K562 (cell line): ENCODE results near the gene NKIRAS1. TPM values are rescaled to one million over a fixed set of nuclear protein-coding genes. Genes with fewer than 3 reads are reported as not detected.

Source experiments
- ATAC-seq: fragments of 200-7000 bp; cut with Tn5 transposase; 3 replicates; pipeline ENCODE4 v1.9.1; 2020; ENCODE audit warnings: moderate library complexity
- BruUV-seq: library from RNA; stranded (reverse); fragments of 400-500 nt; replicated peaks from 2 replicates; lab custom pipeline; 2021; lab: Mats Ljungman, UMichigan
- CTCF ChIA-PET: fragments of 300-600 bp; formaldehyde crosslinking; extraction: SDS; loops from one replicate; lab custom pipeline; 2021; ENCODE audit warnings: low intra/inter-chr PET ratio; lab: Yijun Ruan, JAX
- POLR2A ChIA-PET: fragments of 300-600, 350-650 bp; sonication (Branson Sonifier 250); formaldehyde crosslinking; extraction: SDS; loops from one replicate; lab custom pipeline; 2021; ENCODE audit warnings: antibody characterized with exemption, inconsistent platforms; lab: Yijun Ruan, JAX
- DNase-seq, 4 experiments: peaks; one replicate each; pipeline versions ENCODE4 v3.0.0 to v3.0.0-alpha.2; 2011 to 2018; ENCODE audit warnings: low spot score in 3 of 4, mixed read lengths in 3 of 4; ENCODE audit errors: extremely low read depth in 1 of 4
- FAIRE-seq: peaks from 2 replicates; lab custom pipeline; 2011; peaks lifted over from hg19 to GRCh38; lab: Jason Lieb, UNC
- H2AFZ ChIP-seq: 2 replicates; pipeline ENCODE4 v1.6.0; 2011; ENCODE audit warnings: low read depth, low read length, control low read depth, inconsistent platforms
- H3K27ac ChIP-seq: fragments of 200-600 bp; 3 replicates; pipeline ENCODE4 v1.8.0; 2011; ENCODE audit warnings: low read depth, mild to moderate bottlenecking, control low read depth, inconsistent platforms, low read length, moderate library complexity, mixed read lengths; ENCODE audit errors: extremely low read depth
- H3K27me3 ChIP-seq, 2 experiments: fragments of 300-600 bp in 1 of 2; 2 replicates in 1 of 2; 3 replicates in 1 of 2; pipeline versions ENCODE4 v1.6.0 to v1.8.0; 2011; ENCODE audit warnings: inconsistent platforms in 2 of 2, low read length in 2 of 2, mild to moderate bottlenecking in 1 of 2, mixed read lengths in 1 of 2, moderate library complexity in 1 of 2; ENCODE audit not compliant: control insufficient read depth in 2 of 2, insufficient read depth in 2 of 2
- H3K36me3 ChIP-seq: fragments of 300-600 bp; 3 replicates; pipeline ENCODE4 v1.8.0; 2011; ENCODE audit warnings: mild to moderate bottlenecking, low read length, inconsistent platforms; ENCODE audit not compliant: control insufficient read depth, insufficient read depth
- H3K4me1 ChIP-seq, 2 experiments: fragments of 200-600 bp in 1 of 2; replicated peaks in 1 of 2; 2 replicates in 1 of 2; 3 replicates in 1 of 2; pipeline versions ENCODE4 v1.5.1 to v1.8.0; 2011; ENCODE audit warnings: inconsistent platforms in 2 of 2, low read length in 2 of 2, mild to moderate bottlenecking in 1 of 2, mixed read lengths in 1 of 2, moderate library complexity in 1 of 2; ENCODE audit not compliant: control insufficient read depth in 2 of 2, insufficient read depth in 2 of 2
- H3K4me2 ChIP-seq: 2 replicates; pipeline ENCODE4 v1.6.1; 2011; ENCODE audit warnings: low read length, control low read depth, inconsistent platforms, mixed read lengths; ENCODE audit not compliant: insufficient read depth
- H3K4me3 ChIP-seq: fragments of 200-600 bp; sonication (generic), shearing (Covaris generic); 2 replicates; pipeline ENCODE4 v1.5.1; 2016; ENCODE audit warnings: control low read depth, inconsistent platforms
- H3K79me2 ChIP-seq: fragments of 200-600 bp; 3 replicates; pipeline ENCODE4 v1.8.0; 2011; ENCODE audit warnings: low read length, inconsistent platforms; ENCODE audit not compliant: control insufficient read depth, insufficient read depth
- H3K9ac ChIP-seq, 2 experiments: 2 replicates each; pipeline versions ENCODE4 v1.6.0 to v1.6.1; 2011; ENCODE audit warnings: low read depth in 2 of 2, low read length in 2 of 2, control low read depth in 1 of 2, inconsistent platforms in 1 of 2, mild to moderate bottlenecking in 1 of 2, mixed read lengths in 1 of 2; ENCODE audit not compliant: insufficient read depth in 1 of 2
- H3K9me1 ChIP-seq: one replicate; pipeline ENCODE4 v1.6.0; 2011; ENCODE audit warnings: inconsistent platforms, mild to moderate bottlenecking, low read length, moderate library complexity; ENCODE audit not compliant: control insufficient read depth, insufficient read depth
- H3K9me3 ChIP-seq: replicated peaks from 2 replicates; pipeline ENCODE4 v1.5.1; 2011; ENCODE audit warnings: low read depth, low read length, inconsistent platforms; ENCODE audit not compliant: control insufficient read depth, insufficient read depth
- H4K20me1 ChIP-seq: replicated peaks from 2 replicates; pipeline ENCODE4 v1.6.1; 2011; ENCODE audit warnings: low read length, inconsistent platforms, mixed read lengths; ENCODE audit not compliant: control insufficient read depth, insufficient read depth
- ELF1 ChIP-seq: fragments of 200-800 bp; sonication (Bioruptor generic); IDR thresholded peaks from 2 replicates; pipeline ENCODE4 v1.6.1; 2016; ENCODE audit warnings: missing genetic modification characterization, missing compliant biosample characterization
- FOXA3 ChIP-seq, 2 experiments: fragments of 450-650 bp in 1 of 2; sonication (generic) in 1 of 2; formaldehyde crosslinking; IDR thresholded peaks in 1 of 2; conservative IDR thresholded peaks in 1 of 2; 2 replicates each; pipeline versions ENCODE4 v1.4.0 to v1.8.0; 2020 to 2022; ENCODE audit warnings: mild to moderate bottlenecking in 2 of 2, missing genetic modification reagents in 1 of 2
- ILF3 ChIP-seq: fragments of 450-650 bp; IDR thresholded peaks from 2 replicates; pipeline ENCODE4 v1.6.1; 2018; ENCODE audit warnings: antibody characterized with exemption, mild to moderate bottlenecking, moderate library complexity, borderline replicate concordance
- NFIC ChIP-seq: fragments of 450-650 bp; IDR thresholded peaks from 2 replicates; pipeline ENCODE4 v1.6.1; 2017; ENCODE audit warnings: mild to moderate bottlenecking, inconsistent platforms
- YBX1 ChIP-seq: fragments of 450-650 bp; IDR thresholded peaks from 2 replicates; pipeline ENCODE4 v1.7.1; 2016; ENCODE audit warnings: mild to moderate bottlenecking
- ZNF217 ChIP-seq: sonication (generic); formaldehyde crosslinking; IDR thresholded peaks from 2 replicates; pipeline ENCODE4 v1.8.0; 2022; ENCODE audit warnings: mild to moderate bottlenecking, missing genetic modification reagents
- in situ Hi-C: fragments of 300-500 bp; cut with MboI; formaldehyde crosslinking; loops from 4 replicates; pipeline ENCODE4 v1.15.0; 2018; ENCODE audit warnings: inconsistent platforms, mixed read lengths
- intact Hi-C: fragments of 100-400 bp; cut with micrococcal nuclease; formaldehyde crosslinking; loops from 2 replicates; pipeline ENCODE4 v1.14.2; 2022
- polyA plus RNA-seq, 8 experiments: library from polyadenylated mRNA; depleted of rRNA in 4 of 8; stranded (reverse) in 5 of 8; unstranded in 3 of 8; fragments of >200 nt; fragmentation: Nextera tagmentation in 2 of 8; fragmentation: Illumina TruSeq in 1 of 8; extraction: Ambion mirVana in 2 of 8; extraction: Trizol in 1 of 8; gene quantifications; 2 replicates each; pipeline versions ENCODE4 v1.2.1 to v1.2.3, GENCODE V29; 2011 to 2014; ENCODE audit warnings: inconsistent platforms in 1 of 8, missing spikeins in 1 of 8
- total RNA-seq, 7 experiments: library from RNA; depleted of rRNA in 6 of 7; stranded (reverse); fragments of >200 nt in 6 of 7; fragmentation: Illumina TruSeq in 2 of 7; extraction: Trizol in 2 of 7; gene quantifications; 2 replicates each; pipeline versions ENCODE4 v1.2.1 to v1.2.3, GENCODE V29; 2011 to 2021; ENCODE audit warnings: low replicate concordance in 1 of 7

Gene NKIRAS1
- total and polyA plus RNA-seq, 9 of the 15 experiments (the other 6 are each of a cell fraction or from before 2014, with no cell fraction given): 5.1 to 10.3 (median 6.3) TPM

DNA sequence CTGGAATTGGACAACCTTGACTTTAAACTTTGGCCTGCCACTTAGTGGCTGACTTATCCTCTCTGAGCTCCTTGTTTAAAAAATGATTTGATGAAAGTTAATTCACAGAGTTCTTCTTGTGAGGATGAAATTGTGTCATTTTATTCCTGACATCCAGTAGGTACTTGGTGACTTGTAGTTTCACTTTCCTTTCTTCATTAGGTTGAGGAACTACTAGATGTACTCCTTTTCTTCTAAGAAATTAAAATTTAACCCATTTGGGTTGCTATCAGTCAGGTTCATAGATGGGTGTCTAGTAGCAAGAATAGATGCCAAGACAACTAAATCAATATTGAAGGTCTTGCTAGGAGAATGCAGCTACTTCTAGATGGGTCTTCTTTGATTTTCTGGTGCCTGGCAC, 33.5 kb upstream of the NKIRAS1 start:
- no TSS peak for BruUV-seq
- CTCF ChIA-PET: no interaction called here
- TF ChIP-seq YBX1: no peak
- TF ChIP-seq ELF1 (tag): no peak
- TF ChIP-seq ILF3: 0 out of 2 replicates have a peak, but pooled peaks have one; percentile 14
- TF ChIP-seq, all 486 proteins: peak for 1

DNA sequence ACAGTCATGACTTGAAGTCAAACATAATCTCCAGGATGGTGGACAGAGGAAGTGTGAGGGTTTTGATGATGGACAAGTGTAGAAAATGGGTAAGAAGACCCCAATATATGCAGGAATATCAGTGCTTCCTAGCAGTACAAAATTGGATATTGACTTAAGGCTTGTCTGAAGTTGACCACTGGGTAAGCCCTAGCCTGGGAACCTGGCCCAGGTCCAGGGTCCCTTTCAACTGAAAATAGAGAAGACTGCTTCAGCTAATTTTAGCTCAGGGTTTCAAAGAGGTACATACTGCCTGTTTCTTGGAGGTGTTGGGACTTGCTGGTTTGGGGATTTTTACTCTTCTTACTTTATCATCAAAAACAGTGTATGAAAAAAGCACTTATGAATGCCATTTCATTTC, 33.0 kb upstream of the NKIRAS1 start:
- H3K36me3 ChIP-seq: no peaks in the 10 kb centered on the region
- no peak overlapping the region for H3K4me2 ChIP-seq
- POLR2A ChIA-PET: interaction anchor here (1.0 to 3.9 kb wide), 2 partner anchors 12 to 33 kb away, joined by 3 to 11 read pairs; partner anchors contain the start of genes NKIRAS1 and RPL15
- H3K27ac ChIP-seq: peak overlapping the region; percentile 16; the same call in 1 of the 3 replicates
- no peaks in the 10 kb centered on the region for H3K27me3 ChIP-seq
- H2AFZ ChIP-seq: 0 out of 2 replicates have a peak overlapping the region, but pooled peaks have one; percentile 26
- peaks cover 11 to 33% of the 10 kb centered on the region in 2 experiments for H3K4me1 ChIP-seq
- no peak overlapping the region for H3K9ac ChIP-seq
- TF ChIP-seq NFIC (peak; percentile 76; the same call in 1 of the 2 replicates), FOXA3 (CRISPR knock-in tag; conservative IDR thresholded peaks at IDR 0.05 in 1 of 2, IDR thresholded peaks at IDR 0.05 in 1 of 2) (peak; percentile 70 to 84; a peak in 3 of 4 replicates), ZNF217 (CRISPR knock-in tag) (no peak)
- in situ Hi-C loops (no loop called here), intact Hi-C loops (loop anchor here (5.0 to 10.0 kb wide), 2 partner anchors 42 to 145 kb away; partner anchors contain the start of gene UBE2E1)
- H3K4me3 ChIP-seq: no peak overlapping the region
- ATAC-seq: no peak
- no peak for FAIRE-seq
- no peaks in the 10 kb centered on the region for H3K9me3 ChIP-seq
- CTCF ChIA-PET: no interaction called here
- no peaks in the 10 kb centered on the region for H4K20me1 ChIP-seq
- BruUV-seq: no TSS peak
- DNase-seq: peak in 2 of 4 experiments; percentile 41 to 61
- H3K9me1 ChIP-seq: no peaks in the 10 kb centered on the region
- no peaks in the 10 kb centered on the region for H3K79me2 ChIP-seq

More for the DNA sequence above, 33.5 kb upstream of the NKIRAS1 start:
- DNase-seq (no peak), FAIRE-seq (no peak), ATAC-seq (no peak)
- no peaks in the 10 kb centered on the region for H3K9me3 ChIP-seq
- intact Hi-C loops: no loop called here
- POLR2A ChIA-PET: interaction anchor here (1.0 to 3.9 kb wide), 3 partner anchors 11 to 33 kb away, joined by 3 to 11 read pairs (median 4); partner anchors contain the start of genes NKIRAS1 and RPL15
- H4K20me1 ChIP-seq: no peaks in the 10 kb centered on the region
- no peaks in the 10 kb centered on the region for H3K9me1 ChIP-seq
- H3K36me3 ChIP-seq: no peaks in the 10 kb centered on the region
- H3K27ac ChIP-seq: no peak overlapping the region; the same call in 2 of the 3 replicates
- no peaks in the 10 kb centered on the region for H3K27me3 ChIP-seq
- H3K4me3 ChIP-seq: no peak overlapping the region
- in situ Hi-C loops: no loop called here
- H2AFZ ChIP-seq: 0 out of 2 replicates have a peak overlapping the region, but pooled peaks have one; percentile 25
- H3K79me2 ChIP-seq: no peaks in the 10 kb centered on the region
- peaks cover 11 to 33% of the 10 kb centered on the region in 2 experiments for H3K4me1 ChIP-seq
- H3K4me2 ChIP-seq: no peak overlapping the region
- no peak overlapping the region for H3K9ac ChIP-seq
